Vagina (tissue), 2 donors: ENCODE data around the gene SCARB1. TPM values are rescaled to one million over a fixed set of nuclear protein-coding genes. Genes with fewer than 3 reads are reported as not detected.
A peak's percentile ranks its signal among the peaks of the same experiment; 100 is the strongest.

Experiments used
- DNase-seq, 2 donors: peaks; one replicate each; pipeline ENCODE4 v3.0.0-alpha.2; 2017; ENCODE audit errors: extremely low spot score in 2 of 2
- H3K27ac ChIP-seq: fragments of 200-600 bp; sonication (generic); one replicate; pipeline ENCODE4 v1.5.1; 2019
- H3K27me3 ChIP-seq: fragments of 200-600 bp; sonication (generic); one replicate; pipeline ENCODE4 v1.5.1; 2019
- H3K36me3 ChIP-seq, 2 donors: fragments of 200-600 bp; sonication (generic); one replicate each; pipeline ENCODE4 v1.5.1; 2017 to 2019
- H3K4me1 ChIP-seq: fragments of 200-600 bp; sonication (generic); one replicate; pipeline ENCODE4 v1.5.1; 2019
- H3K4me3 ChIP-seq, 2 donors: fragments of 200-600 bp; sonication (generic); 1 replicate in 1 of 2; 2 replicates in 1 of 2; pipeline ENCODE4 v1.5.1; 2016 to 2019
- H3K9me3 ChIP-seq: fragments of 200-600 bp; sonication (generic); one replicate; pipeline ENCODE4 v1.5.1; 2019
- CTCF ChIP-seq, 3 experiments: fragments of 450-650 bp in 2 of 3; fragments of 200-600 bp in 1 of 3; sonication (generic) in 1 of 3; IDR thresholded peaks; one replicate each; pipeline ENCODE4 v1.5.1; 2017 to 2019; ENCODE audit warnings: antibody characterized with exemption in 3 of 3, mild to moderate bottlenecking in 2 of 3, moderate library complexity in 2 of 3
- POLR2A ChIP-seq, 2 donors: fragments of 450-650 bp; IDR thresholded peaks; one replicate each; pipeline ENCODE4 v1.6.1; 2017; ENCODE audit warnings: antibody characterized with exemption in 2 of 2, mild to moderate bottlenecking in 2 of 2, moderate library complexity in 2 of 2
- POLR2AphosphoS5 ChIP-seq, 2 donors: sonication (generic); formaldehyde crosslinking; IDR thresholded peaks; one replicate each; pipeline ENCODE4 v1.9.0; 2017; ENCODE audit warnings: antibody characterized with exemption in 2 of 2, mild to moderate bottlenecking in 2 of 2, low read depth in 1 of 2; ENCODE audit not compliant: insufficient read depth in 1 of 2
- intact Hi-C: fragments of 100-400 bp; cut with DNase I; formaldehyde crosslinking; loops from one replicate; pipeline ENCODE4 v1.15.1; 2023
- total RNA-seq: library from RNA; depleted of rRNA; stranded (reverse); fragments of >200 nt; gene quantifications from one replicate; pipeline ENCODE4 v1.2.3, GENCODE V29; 2016

The SCARB1 gene
- total RNA-seq, 1 donor from 2014 or later, result 20.6 TPM

GRCh38 chr12:124829008-124829707 lies 34.5 kb downstream of the SCARB1 start:
- intact Hi-C loops, result no loop called here
- H3K4me3 ChIP-seq, result no peak overlapping the region
- no peaks in the 10 kb centered on the region for H3K27me3 ChIP-seq
- TF ChIP-seq POLR2AphosphoS5 (IDR thresholded peaks at IDR 0.05; ENCODE audit: insufficient read depth in 1 of 2, low read depth in 1 of 2), result peak in 1 of 2 donors; percentile 33
- no peak for TF ChIP-seq CTCF (IDR thresholded peaks at IDR 0.05)
- no peak for TF ChIP-seq POLR2A (IDR thresholded peaks at IDR 0.05)
- H3K36me3 ChIP-seq, result no peaks in the 10 kb centered on the region
- H3K9me3 ChIP-seq, result no peaks in the 10 kb centered on the region
- peak overlapping the region; percentile 17 for H3K27ac ChIP-seq
- no peak for DNase-seq
- H3K4me1 ChIP-seq, result peaks cover 29% of the 10 kb centered on the region

GRCh38 chr12:124828264-124829007 lies 35.2 kb downstream of the SCARB1 start:
- Histone ChIP-seq H3K9me3 (no peaks in the 10 kb centered on the region), H3K27me3 (no peaks in the 10 kb centered on the region), H3K27ac (peak overlapping the region; percentile 17), H3K4me1 (peaks cover 22% of the 10 kb centered on the region), H3K4me3 (no peak overlapping the region), H3K36me3 (no peaks in the 10 kb centered on the region)
- DNase-seq, result no peak
- TF ChIP-seq POLR2AphosphoS5 (IDR thresholded peaks at IDR 0.05; ENCODE audit: insufficient read depth in 1 of 2, low read depth in 1 of 2) (peak in 1 of 2 donors; percentile 8), POLR2A (IDR thresholded peaks at IDR 0.05) (no peak)
- intact Hi-C loops, result no loop called here

GRCh38 chr12:124827588-124828184 lies 36.0 kb downstream of the SCARB1 start:
- TF ChIP-seq POLR2AphosphoS5 (IDR thresholded peaks at IDR 0.05; ENCODE audit: insufficient read depth in 1 of 2, low read depth in 1 of 2) (no peak), POLR2A (IDR thresholded peaks at IDR 0.05) (no peak), CTCF (IDR thresholded peaks at IDR 0.05) (no peak)

GRCh38 chr12:124824195-124824594 lies 39.5 kb downstream of the SCARB1 start:
- Histone ChIP-seq H3K36me3 (no peaks in the 10 kb centered on the region), H3K9me3 (no peaks in the 10 kb centered on the region), H3K4me3 (no peak overlapping the region), H3K27me3 (no peaks in the 10 kb centered on the region), H3K27ac (no peak overlapping the region), H3K4me1 (peaks cover 12% of the 10 kb centered on the region)
- TF ChIP-seq POLR2AphosphoS5 (IDR thresholded peaks at IDR 0.05; ENCODE audit: insufficient read depth in 1 of 2, low read depth in 1 of 2) (no peak), POLR2A (IDR thresholded peaks at IDR 0.05) (no peak), CTCF (IDR thresholded peaks at IDR 0.05) (no peak)
- DNase-seq, result no peak
- intact Hi-C loops, result no loop called here

More at GRCh38 chr12:124827588-124828184, 36.0 kb downstream of the SCARB1 start:
- DNase-seq, result no peak
- Histone ChIP-seq H3K36me3 (no peaks in the 10 kb centered on the region), H3K27me3 (no peaks in the 10 kb centered on the region), H3K9me3 (no peaks in the 10 kb centered on the region), H3K4me1 (peaks cover 14% of the 10 kb centered on the region), H3K4me3 (no peak overlapping the region), H3K27ac (no peak overlapping the region)
- intact Hi-C loops, result no loop called here

- H3K4me3 ChIP-seq, result no peak overlapping the region
- H3K9me3 ChIP-seq, result no peaks in the 10 kb centered on the region
- intact Hi-C loops, result no loop called here
- H3K36me3 ChIP-seq, result no peaks in the 10 kb centered on the region
- H3K27ac ChIP-seq, result no peak overlapping the region
- H3K4me1 ChIP-seq, result peaks cover 5% of the 10 kb centered on the region
- no peak for TF ChIP-seq CTCF (IDR thresholded peaks at IDR 0.05)
- no peaks in the 10 kb centered on the region for H3K27me3 ChIP-seq
- no peak for DNase-seq
These were observed 40.2 kb downstream of the SCARB1 start for GRCh38 chr12:124823272-124823970.
